ENCODE data around the gene LMTK3. TPM values are rescaled to one million over a fixed set of nuclear protein-coding genes. Genes with fewer than 3 reads are reported as not detected.

The LMTK3 gene
- polyA plus RNA-seq, 1 experiment: 0.25 TPM

DNA sequence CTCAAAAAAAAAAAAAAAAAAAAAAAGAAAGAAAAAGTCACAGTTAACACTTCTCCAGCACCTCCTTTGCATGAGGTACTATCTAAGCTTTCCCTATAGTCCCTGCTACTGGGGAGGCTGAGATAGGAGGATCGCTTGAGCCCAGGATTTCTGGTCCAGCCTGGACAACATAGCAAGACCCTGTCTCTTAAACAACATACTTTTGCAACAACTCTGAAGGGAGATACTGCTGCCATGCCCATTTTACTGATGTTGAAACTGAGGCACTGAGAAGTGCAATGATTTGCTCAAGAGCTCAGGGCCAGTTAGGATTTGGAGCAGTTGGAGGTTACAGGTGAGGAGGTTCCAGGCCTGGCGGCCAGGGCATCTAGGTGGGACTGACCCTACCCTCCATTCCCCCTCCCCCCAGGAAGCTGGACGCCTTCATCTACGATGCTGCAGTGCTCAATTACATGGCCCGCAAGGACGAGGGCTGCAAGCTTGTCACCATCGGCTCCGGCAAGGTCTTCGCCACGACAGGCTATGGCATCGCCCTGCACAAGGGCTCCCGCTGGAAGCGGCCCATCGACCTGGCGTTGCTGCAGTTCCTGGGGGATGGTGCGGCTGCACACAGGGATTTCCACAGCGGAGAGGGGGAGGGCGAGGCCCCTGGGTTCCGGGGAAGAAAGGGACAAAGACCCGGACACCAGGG, 70.1 kb downstream of the LMTK3 start:
- Histone ChIP-seq H3K27ac (ENCODE audit: low read depth, low read length) (no peak overlapping the region), H3K9me3 (ENCODE audit: control insufficient read depth, insufficient read depth, low read length) (peaks cover 6% of the 10 kb centered on the region; the same call in 1 of the 2 replicates), H3K27me3 (ENCODE audit: control insufficient read depth, insufficient read depth, low read length) (peaks cover 9% of the 10 kb centered on the region), H3K4me3 (ENCODE audit: low read depth, low read length) (no peak overlapping the region)
- no peak for TF ChIP-seq CTCF (IDR thresholded peaks at IDR 0.05; ENCODE audit: low read depth, low read length)
- POLR2A ChIA-PET: interaction anchor here (0.8 kb wide), 1 partner anchor 182 kb away, joined by 5 read pairs; no protein-coding TSS in a partner anchor
- DNase-seq (ENCODE audit: low read depth, low spot score): no peak
- CTCF ChIA-PET: interaction anchor here (0.6 kb wide), 1 partner anchor 675 kb away, joined by 4 read pairs; no protein-coding TSS in a partner anchor

- ChIA-PET CTCF (no interaction called here), POLR2A (no interaction called here)
- Histone ChIP-seq H3K9me3 (ENCODE audit: control insufficient read depth, insufficient read depth, low read length) (peaks cover under 1% of the 10 kb centered on the region; the same call in 1 of the 2 replicates), H3K27ac (ENCODE audit: low read depth, low read length) (no peak overlapping the region), H3K4me3 (ENCODE audit: low read depth, low read length) (no peak overlapping the region), H3K27me3 (ENCODE audit: control insufficient read depth, insufficient read depth, low read length) (peaks cover 2% of the 10 kb centered on the region)
- TF ChIP-seq CTCF (IDR thresholded peaks at IDR 0.05; ENCODE audit: low read depth, low read length): no peak
- no peak for DNase-seq (ENCODE audit: low read depth, low spot score)
These were observed 75.0 kb downstream of the LMTK3 start for GRCh38 chr19:48436586-48436985.

Other genes with a start within 250 kb of the LMTK3 start
- gene ZNF114, start 241.8 kb downstream of the LMTK3 start, polyA plus RNA-seq (2011; rRNA removed): 0.53 and 0.63 TPM in 2 replicates
- 227 and 341 TPM in 2 replicates for gene EMP3, start 186.3 kb downstream of the LMTK3 start, polyA plus RNA-seq (2011; rRNA removed)
- 4.7 and 5.1 TPM in 2 replicates for gene TMEM143, start 147.9 kb downstream of the LMTK3 start, polyA plus RNA-seq (2011; rRNA removed)
- not detected in 2 replicates for gene SYNGR4, start 147.5 kb downstream of the LMTK3 start, polyA plus RNA-seq (2011; rRNA removed)
- 168 and 187 TPM in 2 replicates for gene KDELR1, start 120.3 kb downstream of the LMTK3 start, polyA plus RNA-seq (2011; rRNA removed)
- 0.07 and 0.10 TPM in 2 replicates for gene GRIN2D, start 118.2 kb downstream of the LMTK3 start, polyA plus RNA-seq (2011; rRNA removed)
- 15.2 and 16.0 TPM in 2 replicates for gene GRWD1, start 65.9 kb downstream of the LMTK3 start, polyA plus RNA-seq (2011; rRNA removed)
- 0.20 and 0.25 TPM in 2 replicates for gene KCNJ14, start 56.3 kb downstream of the LMTK3 start, polyA plus RNA-seq (2011; rRNA removed)
- gene CYTH2, start 42.5 kb downstream of the LMTK3 start, polyA plus RNA-seq (2011; rRNA removed): 29.3 and 35.6 TPM in 2 replicates
- 0.12 and 0.20 TPM in 2 replicates for gene SULT2B1, start 40.3 kb upstream of the LMTK3 start, polyA plus RNA-seq (2011; rRNA removed)
- not detected in 2 replicates for gene SPACA4, start 94.9 kb upstream of the LMTK3 start, polyA plus RNA-seq (2011; rRNA removed)
- gene FAM83E, start 103.2 kb upstream of the LMTK3 start, polyA plus RNA-seq (2011; rRNA removed): not detected in 2 replicates
- gene RPL18, start 107.3 kb upstream of the LMTK3 start, polyA plus RNA-seq (2011; rRNA removed): 1,020 and 1,259 TPM in 2 replicates
- gene SPHK2, start 107.7 kb upstream of the LMTK3 start, polyA plus RNA-seq (2011; rRNA removed): 4.6 and 6.1 TPM in 2 replicates
- 3.4 and 4.0 TPM in 2 replicates for gene DBP, start 125.5 kb upstream of the LMTK3 start, polyA plus RNA-seq (2011; rRNA removed)
- gene CA11, start 134.4 kb upstream of the LMTK3 start, polyA plus RNA-seq (2011; rRNA removed): 3.7 and 4.3 TPM in 2 replicates
- gene NTN5, start 161.2 kb upstream of the LMTK3 start, polyA plus RNA-seq (2011; rRNA removed): 0.04 and 0.10 TPM in 2 replicates
- gene FUT2, start 184.1 kb upstream of the LMTK3 start, polyA plus RNA-seq (2011; rRNA removed): not detected in 2 replicates
- gene MAMSTR, start 207.9 kb upstream of the LMTK3 start, polyA plus RNA-seq (2011; rRNA removed): 0.58 and 0.68 TPM in 2 replicates
- 0.32 and 0.61 TPM in 2 replicates for gene RASIP1, start 228.8 kb upstream of the LMTK3 start, polyA plus RNA-seq (2011; rRNA removed)
- gene IZUMO1, start 235.1 kb upstream of the LMTK3 start, polyA plus RNA-seq (2011; rRNA removed): not detected in 2 replicates
- gene FUT1, start 240.8 kb upstream of the LMTK3 start, polyA plus RNA-seq (2011; rRNA removed): 0.02 and 0.07 TPM in 2 replicates
- gene FGF21, start 243.7 kb upstream of the LMTK3 start, polyA plus RNA-seq (2011; rRNA removed): not detected in 2 replicates